Erythroblast (primary cell): ENCODE results near the gene SAT2.

Experiments
- GATA1 ChIP-seq: IDR thresholded peaks from 2 replicates; pipeline ENCODE4 v1.6.1; 2011; ENCODE audit warnings: low read depth, mild to moderate bottlenecking, control low read depth, low read length, moderate library complexity
- POLR2A ChIP-seq: IDR thresholded peaks from 2 replicates; pipeline ENCODE4 v1.6.1; 2011; ENCODE audit warnings: mild to moderate bottlenecking, low read length

DNA sequence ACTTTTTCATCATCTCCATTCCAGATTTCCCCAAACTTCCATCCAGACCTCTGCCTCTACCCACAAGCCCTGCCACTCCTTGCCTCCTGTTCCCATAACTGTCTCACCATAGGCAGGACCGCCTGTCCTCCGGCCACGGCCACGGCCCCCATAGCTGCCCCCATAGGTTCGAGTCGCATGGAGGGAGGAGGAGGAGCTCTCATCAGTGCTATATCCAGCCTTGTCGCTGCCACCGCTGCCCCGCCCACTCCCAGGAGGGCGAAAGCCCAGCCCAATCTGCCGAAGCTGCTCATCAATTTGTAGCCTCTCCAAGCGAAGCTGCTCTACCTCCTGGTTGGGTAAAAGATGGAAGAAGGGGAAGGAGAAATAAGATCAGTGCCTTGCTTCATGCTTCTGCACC lies 34.3 kb downstream of the SAT2 start:
- no peak for TF ChIP-seq POLR2A
- no peak for TF ChIP-seq GATA1
